HG03342 (cell line): Measurements from ENCODE around the gene TRIM22.
"Not testable (repeated sequence)": the region's sequence is repeated elsewhere in the genome, so short reads cannot be mapped to it uniquely, and the experiment has no call there.

Source experiments
- ATAC-seq: cut with Tn5 transposase; IDR thresholded peaks from one replicate; pipeline ENCODE4 v1.9.1; 2021; ENCODE audit warnings: mild to moderate bottlenecking, moderate library complexity; ENCODE audit not compliant: unreplicated experiment

TRIM22 gene

GRCh38 chr11:5690736-5691135, 1.1 kb downstream of the TRIM22 start:
- no peak for ATAC-seq

- not testable (repeated sequence) for ATAC-seq
These were observed 1.8 kb downstream of the TRIM22 start for GRCh38 chr11:5691238-5691963.

- ATAC-seq = no peak
These were observed 2.4 kb downstream of the TRIM22 start for GRCh38 chr11:5691964-5692361.

- no peak for ATAC-seq
These were observed 5.1 kb downstream of the TRIM22 start for GRCh38 chr11:5694642-5695041.

GRCh38 chr11:5695580-5695979, 6.0 kb downstream of the TRIM22 start:
- no peak for ATAC-seq

- no peak for ATAC-seq
These were observed 6.6 kb downstream of the TRIM22 start for GRCh38 chr11:5696210-5696609.

GRCh38 chr11:5698281-5698680, 8.7 kb downstream of the TRIM22 start:
- no peak for ATAC-seq

GRCh38 chr11:5700421-5701054, 10.9 kb downstream of the TRIM22 start:
- ATAC-seq = no peak

- ATAC-seq = no peak
These were observed 11.5 kb downstream of the TRIM22 start for GRCh38 chr11:5701055-5701577.

GRCh38 chr11:5703741-5704536, 14.3 kb downstream of the TRIM22 start:
- ATAC-seq = peak; percentile 81

- ATAC-seq = no peak
These were observed 16.1 kb downstream of the TRIM22 start for GRCh38 chr11:5705688-5706087.

- peak; percentile 65 for ATAC-seq
These were observed 22.9 kb downstream of the TRIM22 start for GRCh38 chr11:5712507-5712906.

GRCh38 chr11:5713695-5714094, 24.1 kb downstream of the TRIM22 start:
- ATAC-seq = no peak

GRCh38 chr11:5716518-5716917, 26.9 kb downstream of the TRIM22 start:
- ATAC-seq = not testable (repeated sequence)

GRCh38 chr11:5719703-5720495, 30.3 kb downstream of the TRIM22 start:
- ATAC-seq = no peak

- no peak for ATAC-seq
These were observed 33.0 kb downstream of the TRIM22 start for GRCh38 chr11:5722622-5723021.

GRCh38 chr11:5726351-5726750, 36.8 kb downstream of the TRIM22 start:
- no peak for ATAC-seq

- no peak for ATAC-seq
These were observed 38.1 kb downstream of the TRIM22 start for GRCh38 chr11:5727691-5728090.

- no peak for ATAC-seq
These were observed 46.8 kb downstream of the TRIM22 start, which contains the start of gene OR56B1 for GRCh38 chr11:5736396-5736795. Gene OR56B1 (plus strand): TSS chr11:5736448. CDS start chr11:5736517, 69 bp downstream.

- ATAC-seq = no peak
These were observed 47.5 kb downstream of the TRIM22 start for GRCh38 chr11:5737091-5737490.
